HG03066 (cell line): ENCODE results near the gene CENPQ.

Experiments used
- ATAC-seq: cut with Tn5 transposase; IDR thresholded peaks from one replicate; pipeline ENCODE4 v1.9.1; 2021; ENCODE audit warnings: low read depth; ENCODE audit not compliant: unreplicated experiment

The CENPQ gene

GRCh38 chr6:49535795-49536194 is 72.6 kb downstream of the CENPQ start:
- ATAC-seq, result no peak

GRCh38 chr6:49539102-49539501 is 75.9 kb downstream of the CENPQ start:
- ATAC-seq, result no peak

DNA sequence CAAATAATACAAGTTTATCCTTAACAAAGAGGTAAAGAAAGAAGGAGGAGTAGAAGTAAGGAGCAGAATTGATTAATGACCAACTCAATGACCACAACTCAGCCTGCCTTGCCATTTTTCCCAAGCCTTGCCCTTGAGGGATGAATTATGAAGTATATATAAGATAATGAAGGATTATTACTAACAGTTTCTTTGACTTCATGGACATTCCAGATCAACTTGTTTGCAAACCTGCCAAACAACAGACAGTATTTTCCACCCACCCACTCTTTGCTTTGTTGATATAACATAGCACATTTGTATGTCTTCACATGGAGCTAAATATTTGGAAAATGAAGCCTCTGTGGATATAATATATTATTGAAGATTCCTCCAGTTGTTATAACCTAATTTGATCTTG is 77.4 kb downstream of the CENPQ start:
- no peak for ATAC-seq

GRCh38 chr6:49541210-49541724 is 78.1 kb downstream of the CENPQ start:
- no peak for ATAC-seq

DNA sequence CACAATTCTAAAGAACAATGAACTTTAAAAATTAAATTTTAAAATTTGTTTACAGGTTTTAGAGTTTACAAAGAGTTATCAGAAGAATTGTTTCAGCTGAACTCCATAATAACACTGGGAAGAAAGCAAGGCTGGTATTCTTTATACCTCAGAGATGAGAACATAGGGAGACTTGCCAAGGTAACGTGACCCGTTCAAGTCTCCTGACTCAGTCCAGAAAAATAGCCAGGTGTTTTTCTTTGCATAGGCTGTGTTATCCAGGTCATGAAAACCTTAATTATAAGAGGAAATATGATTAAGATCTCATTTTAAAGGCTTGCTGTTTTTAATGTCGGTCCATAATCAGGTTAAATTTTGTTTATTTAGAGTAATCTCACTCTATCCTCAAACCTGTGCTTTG is 78.8 kb downstream of the CENPQ start:
- no peak for ATAC-seq
